GM12878 (cell line): Measurements from ENCODE around the gene CLEC16A. TPM values are rescaled to one million over a fixed set of nuclear protein-coding genes. Genes with fewer than 3 reads are reported as not detected.

Experiments used
- ATAC-seq: fragments of 200-7000 bp; cut with Tn5 transposase; 3 replicates; pipeline ENCODE4 v1.9.1; 2020; ENCODE audit warnings: mild to moderate bottlenecking, moderate library complexity
- BruUV-seq: library from RNA; stranded (reverse); fragments of 400-500 nt; replicated peaks from 2 replicates; lab custom pipeline; 2021; lab: Mats Ljungman, UMichigan
- CTCF ChIA-PET: fragments of 300-600 bp; sonication (Branson Sonifier 250); formaldehyde crosslinking; extraction: SDS; loops from one replicate; lab custom pipeline; 2021; ENCODE audit warnings: inconsistent platforms; lab: Yijun Ruan, JAX
- POLR2A ChIA-PET: fragments of 350-600 bp; formaldehyde crosslinking; extraction: SDS; loops from one replicate; lab custom pipeline; 2021; ENCODE audit warnings: inconsistent platforms; lab: Charles Lee
- RAD21 ChIA-PET: fragments of 300-600 bp; sonication (Branson Sonifier 250); formaldehyde crosslinking; loops from one replicate; lab custom pipeline; 2023; ENCODE audit warnings: antibody characterized with exemption; ENCODE audit not compliant: unreplicated experiment; lab: Charles Lee
- SMC1A ChIA-PET: fragments of 300-600 bp; sonication (Branson Sonifier 250); formaldehyde crosslinking; loops from one replicate; lab custom pipeline; 2023; ENCODE audit not compliant: unreplicated experiment, uncharacterized antibody; lab: Charles Lee
- DNase-seq: peaks from one replicate; pipeline ENCODE4 v3.0.0-alpha.2; 2011; ENCODE audit warnings: low read depth, low spot score
- FAIRE-seq: peaks from 3 replicates; lab custom pipeline; 2011; peaks lifted over from hg19 to GRCh38; lab: Jason Lieb, UNC
- H2AFZ ChIP-seq: 2 replicates; pipeline ENCODE4 v1.6.0; 2011; ENCODE audit warnings: low read depth, low read length, control low read depth; ENCODE audit not compliant: control insufficient read depth
- H3K27ac ChIP-seq: 2 replicates; pipeline ENCODE4 v1.5.1; 2011; ENCODE audit warnings: control low read depth; ENCODE audit not compliant: control insufficient read depth, insufficient read depth
- H3K27me3 ChIP-seq, 2 experiments: replicated peaks in 1 of 2; 2 replicates each; pipeline versions ENCODE4 v1.6.0 to v1.6.1; 2011; ENCODE audit warnings: low read length in 1 of 2; ENCODE audit not compliant: control insufficient read depth in 2 of 2, insufficient read depth in 2 of 2
- H3K36me3 ChIP-seq, 2 experiments: 2 replicates each; pipeline ENCODE4 v1.5.1; 2011; ENCODE audit warnings: low read length in 1 of 2; ENCODE audit not compliant: control insufficient read depth in 2 of 2, insufficient read depth in 2 of 2
- H3K4me1 ChIP-seq: 2 replicates; pipeline ENCODE4 v1.6.1; 2011; ENCODE audit warnings: mild to moderate bottlenecking, low read length, moderate library complexity, mixed read lengths; ENCODE audit not compliant: control insufficient read depth, insufficient read depth
- H3K4me2 ChIP-seq: 2 replicates; pipeline ENCODE4 v1.6.0; 2011; ENCODE audit warnings: control low read depth; ENCODE audit not compliant: control insufficient read depth, insufficient read depth
- H3K4me3 ChIP-seq: fragments of 200-600 bp; sonication (generic); 2 replicates; pipeline ENCODE4 v1.5.1; 2016
- H3K79me2 ChIP-seq: 2 replicates; pipeline ENCODE4 v1.6.0; 2011; ENCODE audit warnings: low read length; ENCODE audit not compliant: control insufficient read depth, insufficient read depth
- H3K9ac ChIP-seq: 2 replicates; pipeline ENCODE4 v1.8.0; 2011; ENCODE audit warnings: low read length, control low read depth, mixed read lengths; ENCODE audit not compliant: control insufficient read depth, insufficient read depth
- H3K9me3 ChIP-seq: replicated peaks from 3 replicates; pipeline ENCODE4 v1.5.1; 2011; ENCODE audit warnings: mild to moderate bottlenecking, low read length; ENCODE audit not compliant: control insufficient read depth, insufficient read depth
- H4K20me1 ChIP-seq: 2 replicates; pipeline ENCODE4 v1.6.0; 2011; ENCODE audit not compliant: control insufficient read depth, insufficient read depth
- BACH1 ChIP-seq: fragments of 450-650 bp; IDR thresholded peaks from 2 replicates; pipeline ENCODE4 v1.6.1; 2017; ENCODE audit warnings: mild to moderate bottlenecking, borderline replicate concordance
- CBX3 ChIP-seq: fragments of 200-600 bp; sonication (generic); IDR thresholded peaks from 2 replicates; pipeline ENCODE4 v1.6.1; 2016; ENCODE audit warnings: low read depth, borderline replicate concordance
- ELK1 ChIP-seq: IDR thresholded peaks from 2 replicates; pipeline ENCODE4 v1.6.1; 2012; ENCODE audit warnings: low read depth, low read length, improper control_type of control experiment
- HCFC1 ChIP-seq: fragments of 150-350 bp; IDR thresholded peaks from 2 replicates; pipeline ENCODE4 v1.6.1; 2014; ENCODE audit warnings: low read length
- IRF5 ChIP-seq: fragments of 450-650 bp; IDR thresholded peaks from 2 replicates; pipeline ENCODE4 v1.6.1; 2017; ENCODE audit warnings: borderline replicate concordance
- NBN ChIP-seq: fragments of 450-650 bp; IDR thresholded peaks from 2 replicates; pipeline ENCODE4 v1.6.1; 2016
- PBX3 ChIP-seq: IDR thresholded peaks from 2 replicates; pipeline ENCODE4 v1.6.1; 2011; ENCODE audit warnings: mild to moderate bottlenecking, low read depth, low read length, moderate library complexity; ENCODE audit not compliant: insufficient replicate concordance
- POLR2AphosphoS2 ChIP-seq: IDR thresholded peaks from 2 replicates; pipeline ENCODE4 v1.6.1; 2011; ENCODE audit warnings: low read depth, mild to moderate bottlenecking, low read length, improper control_type of control experiment, moderate library complexity
- RBBP5 ChIP-seq: fragments of 200-600 bp; sonication (generic); conservative IDR thresholded peaks from 2 replicates; pipeline ENCODE4 v1.6.1; 2016
- SMC3 ChIP-seq: IDR thresholded peaks from 2 replicates; pipeline ENCODE4 v1.6.1; 2011; ENCODE audit warnings: low read length, improper control_type of control experiment, borderline replicate concordance
- USF2 ChIP-seq: IDR thresholded peaks from 2 replicates; pipeline ENCODE4 v1.6.1; 2011; ENCODE audit warnings: low read depth, low read length, improper control_type of control experiment, borderline replicate concordance
- ZNF24 ChIP-seq: fragments of 450-650 bp; IDR thresholded peaks from 2 replicates; pipeline ENCODE4 v1.6.1; 2017; ENCODE audit warnings: antibody characterized with exemption, mild to moderate bottlenecking
- WGBS: methylation state at CpG from one replicate; pipeline ENCODE4 v1.1.6; 2016; ENCODE audit warnings: low lambda C conversion rate; ENCODE audit not compliant: insufficient replicate concordance, insufficient coverage; ENCODE audit errors: missing lambda C conversion rate; 5-methylcytosine and 5-hydroxymethylcytosine counted together
- in situ Hi-C: fragments of 300-500 bp; cut with MboI; formaldehyde crosslinking; loops from 9 replicates; pipeline ENCODE4 v1.14.3; 2018; ENCODE audit warnings: mixed read lengths
- intact Hi-C: fragments of 100-400 bp; cut with micrococcal nuclease; formaldehyde crosslinking; loops from one replicate; pipeline ENCODE4 v1.14.2; 2022; ENCODE audit not compliant: unreplicated experiment
- polyA plus RNA-seq, 11 experiments: library from polyadenylated mRNA; depleted of rRNA in 4 of 11; unstranded in 6 of 11; stranded (reverse) in 5 of 11; fragments of >200 nt; fragmentation: Nextera tagmentation in 4 of 11; fragmentation: Illumina TruSeq in 1 of 11; extraction: Ambion mirVana in 4 of 11; extraction: Trizol in 1 of 11; gene quantifications; 1 replicate in 1 of 11; 2 replicates in 10 of 11; pipeline versions ENCODE4 v1.2.1 to v1.2.3, GENCODE V29; 2011 to 2016; ENCODE audit warnings: inconsistent platforms in 2 of 11, missing spikeins in 2 of 11, low read depth in 1 of 11
- total RNA-seq, 4 experiments: library from RNA; depleted of rRNA in 3 of 4; stranded (reverse); fragments of >200 nt in 3 of 4; fragmentation: Illumina TruSeq in 1 of 4; extraction: Trizol in 1 of 4; gene quantifications; 2 replicates each; pipeline versions ENCODE4 v1.2.1 to v1.2.3, GENCODE V29; 2013 to 2021

The CLEC16A gene
- total and polyA plus RNA-seq, 10 of the 15 experiments (the other 5 are each of a cell fraction or from before 2014, with no cell fraction given) = 1.5 to 28.8 (median 19.2) TPM

- Histone ChIP-seq H4K20me1 (no peaks in the 10 kb centered on the region), H3K4me3 (no peak overlapping the region), H3K36me3 (no peaks in the 10 kb centered on the region), H3K27ac (no peak overlapping the region), H3K9ac (no peak overlapping the region), H3K4me2 (no peak overlapping the region), H3K79me2 (no peaks in the 10 kb centered on the region), H3K9me3 (no peaks in the 10 kb centered on the region), H3K4me1 (peaks cover 29% of the 10 kb centered on the region), H3K27me3 (no peaks in the 10 kb centered on the region), H2AFZ (no peak overlapping the region)
- DNase-seq (no peak), FAIRE-seq (no peak), ATAC-seq (no peak)
- ChIA-PET RAD21 (interaction anchor here (0.6 kb wide), 1 partner anchor 68 kb away, joined by 3 read pairs; the partner anchor contains the start of gene SOCS1), CTCF (no interaction called here), SMC1A (interaction anchor here (1.2 kb wide), 1 partner anchor 9 kb away, joined by 4 read pairs; no protein-coding TSS in a partner anchor), POLR2A (interaction anchor here (0.6 to 0.9 kb wide), 3 partner anchors 9 to 58 kb away, joined by 3 to 6 read pairs (median 3); no protein-coding TSS in a partner anchor)
- in situ Hi-C loops = no loop called here
- intact Hi-C loops = no loop called here
- TF ChIP-seq ZNF24 = no peak
- no peak for TF ChIP-seq ELK1
- TF ChIP-seq HCFC1 = no peak
- no peak for TF ChIP-seq PBX3
- no peak for TF ChIP-seq RBBP5
- no peak for TF ChIP-seq IRF5
- TF ChIP-seq NBN = no peak
- no peak for TF ChIP-seq USF2
- no peak for TF ChIP-seq SMC3
- TF ChIP-seq CBX3 = no peak
- TF ChIP-seq BACH1 = no peak
- no peak for TF ChIP-seq POLR2AphosphoS2
- BruUV-seq = no TSS peak
- WGBS = 70% methylated on average over 6 of the region's 6 CpGs
Measured at GRCh38 chr16:11187522-11188023, 243.2 kb downstream of the CLEC16A start.
